Right ventricle myocardium superior (tissue), 1 donor: Measurements from ENCODE around the gene MYBBP1A. TPM values are rescaled to one million over a fixed set of nuclear protein-coding genes. Genes with fewer than 3 reads are reported as not detected.
A peak's percentile ranks its signal among the peaks of the same experiment; 100 is the strongest.

ENCODE experiments used
- ATAC-seq: fragments of 200-7000 bp; cut with Tn5 transposase; one replicate; pipeline ENCODE4 v1.9.1; 2020; ENCODE audit warnings: mild to moderate bottlenecking; ENCODE audit not compliant: poor library complexity
- DNase-seq: peaks from one replicate; pipeline ENCODE4 v3.0.0-alpha.2; 2020
- intact Hi-C: fragments of 100-400 bp; cut with DNase I; formaldehyde crosslinking; loops from one replicate; pipeline ENCODE4 v1.11.2; 2022
- total RNA-seq: library from RNA; stranded (reverse); fragmentation: NEBNext Ultra II Directional; extraction: Animal tissue kit (Norgen Biotek cat#: 25700); gene quantifications from one replicate; pipeline ENCODE4 v1.2.1, GENCODE V29; 2021
- donor health status: DM: no; HTN: yes; CAD: no; lungs with severe emphysema.

Gene MYBBP1A
- total RNA-seq, 1 donor from 2014 or later: 18.8 TPM

GRCh38 chr17:4556996-4557395, 1.8 kb upstream of the MYBBP1A start:
- DNase-seq (no peak), ATAC-seq (no peak)
- intact Hi-C loops: no loop called here

GRCh38 chr17:4555873-4556759, 932 bp upstream of the MYBBP1A start:
- DNase-seq (no peak), ATAC-seq (no peak)
- intact Hi-C loops: no loop called here

- intact Hi-C loops: loop anchor here (5.0 kb wide), 1 partner anchor 132 kb away; no protein-coding TSS in a partner anchor
- ATAC-seq: no peak
- DNase-seq: peak; percentile 21
Observed at GRCh38 chr17:4554441-4554996, 665 bp downstream of the MYBBP1A start.

GRCh38 chr17:4553669-4554068, 1.5 kb downstream of the MYBBP1A start:
- DNase-seq (peak; percentile 24), ATAC-seq (no peak)
- intact Hi-C loops: loop anchor here (5.0 kb wide), 1 partner anchor 131 kb away; no protein-coding TSS in a partner anchor

GRCh38 chr17:4551796-4552525, 3.2 kb downstream of the MYBBP1A start:
- ATAC-seq: no peak
- DNase-seq: peak; percentile 28
- intact Hi-C loops: loop anchor here (5.0 kb wide), 1 partner anchor 130 kb away; no protein-coding TSS in a partner anchor

GRCh38 chr17:4551141-4551540, 4.0 kb downstream of the MYBBP1A start:
- DNase-seq: no peak
- intact Hi-C loops: loop anchor here (5.0 kb wide), 1 partner anchor 129 kb away; no protein-coding TSS in a partner anchor

GRCh38 chr17:4550534-4551039, 4.6 kb downstream of the MYBBP1A start:
- intact Hi-C loops: loop anchor here (5.0 kb wide), 1 partner anchor 128 kb away; no protein-coding TSS in a partner anchor
- no peak for DNase-seq
- no peak for ATAC-seq

More at GRCh38 chr17:4551141-4551540, 4.0 kb downstream of the MYBBP1A start:
- no peak for ATAC-seq

- no peak for ATAC-seq
- intact Hi-C loops: loop anchor here (5.0 kb wide), 1 partner anchor 128 kb away; no protein-coding TSS in a partner anchor
- no peak for DNase-seq
Observed at GRCh38 chr17:4549781-4550533, 5.2 kb downstream of the MYBBP1A start.

- intact Hi-C loops: no loop called here
- ATAC-seq (no peak), DNase-seq (no peak)
Observed at GRCh38 chr17:4548721-4549531, 6.3 kb downstream of the MYBBP1A start.

- ATAC-seq (no peak), DNase-seq (no peak)
- intact Hi-C loops: no loop called here
Observed at GRCh38 chr17:4548061-4548461, 7.1 kb downstream of the MYBBP1A start.

- no peak for ATAC-seq
- intact Hi-C loops: no loop called here
- DNase-seq: no peak
Observed at GRCh38 chr17:4547118-4547906, 7.9 kb downstream of the MYBBP1A start.

GRCh38 chr17:4545217-4545951, 9.8 kb downstream of the MYBBP1A start:
- peak; percentile 34 for DNase-seq
- intact Hi-C loops: no loop called here
- no peak for ATAC-seq

- peak; percentile 26 for DNase-seq
- ATAC-seq: no peak
- intact Hi-C loops: no loop called here
Observed at GRCh38 chr17:4544951-4545216, 10.3 kb downstream of the MYBBP1A start.

- intact Hi-C loops: no loop called here
- ATAC-seq (no peak), DNase-seq (peak; percentile 27)
Observed at GRCh38 chr17:4544135-4544950, 10.8 kb downstream of the MYBBP1A start.

- intact Hi-C loops: no loop called here
- no peak for ATAC-seq
Observed at GRCh38 chr17:4543557-4544026, 11.6 kb downstream of the MYBBP1A start.

More at GRCh38 chr17:4543557-4544026, 11.6 kb downstream of the MYBBP1A start:
- no peak for DNase-seq
